GM13977 (cell line): ENCODE data around the gene MARCHF3.

Source experiments
- DNase-seq: peaks from one replicate; pipeline ENCODE4 v3.0.0; 2012; ENCODE audit warnings: low spot score
- in situ Hi-C: fragments of 300-500 bp; cut with MboI; formaldehyde crosslinking; loops from one replicate; pipeline ENCODE4 v1.12.0; 2022; ENCODE audit warnings: low sequenced_read_pairs, low pct_unique_long_range_greater_than_20kb, mixed read lengths, inconsistent platforms; ENCODE audit not compliant: unreplicated experiment
- TF ChIP-seq, protein P1 (sequence below): IDR thresholded peaks from 2 replicates; pipeline ENCODE4 v1.5.1; 2012; ENCODE audit warnings: mild to moderate bottlenecking, control low read depth; ENCODE audit not compliant: insufficient read depth; ENCODE audit errors: extremely low read depth, missing control alignments

Gene MARCHF3, protein sequence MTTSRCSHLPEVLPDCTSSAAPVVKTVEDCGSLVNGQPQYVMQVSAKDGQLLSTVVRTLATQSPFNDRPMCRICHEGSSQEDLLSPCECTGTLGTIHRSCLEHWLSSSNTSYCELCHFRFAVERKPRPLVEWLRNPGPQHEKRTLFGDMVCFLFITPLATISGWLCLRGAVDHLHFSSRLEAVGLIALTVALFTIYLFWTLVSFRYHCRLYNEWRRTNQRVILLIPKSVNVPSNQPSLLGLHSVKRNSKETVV

DNA sequence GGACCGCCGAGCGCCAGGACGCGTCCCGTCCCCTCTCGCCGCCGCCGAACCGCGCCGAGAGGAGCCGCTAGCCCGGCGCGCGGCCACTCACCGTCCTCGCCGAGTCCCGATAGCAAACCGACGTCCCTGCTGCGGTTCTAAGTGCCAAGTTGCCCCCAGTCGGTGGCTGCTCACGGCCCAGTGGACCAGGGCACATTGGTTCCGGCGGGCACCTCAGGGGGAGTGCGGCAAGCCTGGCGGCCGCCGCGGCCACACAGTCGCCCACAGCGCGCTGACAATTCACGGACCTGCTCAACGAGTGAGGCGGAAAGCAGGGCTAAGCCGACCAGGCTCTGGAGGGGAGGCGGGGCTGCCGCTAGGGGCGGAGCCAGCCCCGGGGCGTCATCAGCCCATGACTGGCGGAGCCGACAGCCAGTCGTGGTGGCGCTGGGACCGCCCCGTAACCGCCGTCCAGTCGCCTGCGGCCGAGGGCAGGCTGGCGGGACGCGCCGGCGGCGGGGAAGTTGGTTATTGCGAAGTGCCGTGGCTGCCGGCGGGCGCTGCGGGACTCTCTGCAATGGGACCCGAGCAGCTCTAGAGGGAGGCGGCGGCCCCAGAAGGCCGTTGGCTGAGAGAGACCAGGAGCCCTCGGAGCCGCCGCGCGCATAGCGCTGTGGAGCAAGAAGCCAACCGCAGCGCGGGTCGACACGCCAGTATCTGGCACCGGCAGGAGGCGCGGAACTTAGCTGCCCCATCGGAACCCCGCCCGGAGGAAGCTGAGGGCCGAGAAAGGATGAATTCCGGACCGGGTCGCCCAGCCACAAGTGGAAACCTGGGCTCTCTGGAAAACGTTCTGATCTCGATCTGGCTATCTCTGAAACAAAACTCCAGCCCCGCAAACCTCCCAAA lies at the start of gene MARCHF3:
Gene MARCHF3 (minus strand): TSS at position 300 of the 888 bp plus-strand sequence. CDS start 112,387 bp downstream, outside the sequence.
- in situ Hi-C loops: loop anchor here (25.0 kb wide), 1 partner anchor 368 kb away; no protein-coding TSS in a partner anchor
- DNase-seq: peak; percentile 98
- TF ChIP-seq, protein P1, sequence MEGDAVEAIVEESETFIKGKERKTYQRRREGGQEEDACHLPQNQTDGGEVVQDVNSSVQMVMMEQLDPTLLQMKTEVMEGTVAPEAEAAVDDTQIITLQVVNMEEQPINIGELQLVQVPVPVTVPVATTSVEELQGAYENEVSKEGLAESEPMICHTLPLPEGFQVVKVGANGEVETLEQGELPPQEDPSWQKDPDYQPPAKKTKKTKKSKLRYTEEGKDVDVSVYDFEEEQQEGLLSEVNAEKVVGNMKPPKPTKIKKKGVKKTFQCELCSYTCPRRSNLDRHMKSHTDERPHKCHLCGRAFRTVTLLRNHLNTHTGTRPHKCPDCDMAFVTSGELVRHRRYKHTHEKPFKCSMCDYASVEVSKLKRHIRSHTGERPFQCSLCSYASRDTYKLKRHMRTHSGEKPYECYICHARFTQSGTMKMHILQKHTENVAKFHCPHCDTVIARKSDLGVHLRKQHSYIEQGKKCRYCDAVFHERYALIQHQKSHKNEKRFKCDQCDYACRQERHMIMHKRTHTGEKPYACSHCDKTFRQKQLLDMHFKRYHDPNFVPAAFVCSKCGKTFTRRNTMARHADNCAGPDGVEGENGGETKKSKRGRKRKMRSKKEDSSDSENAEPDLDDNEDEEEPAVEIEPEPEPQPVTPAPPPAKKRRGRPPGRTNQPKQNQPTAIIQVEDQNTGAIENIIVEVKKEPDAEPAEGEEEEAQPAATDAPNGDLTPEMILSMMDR: no peak

DNA sequence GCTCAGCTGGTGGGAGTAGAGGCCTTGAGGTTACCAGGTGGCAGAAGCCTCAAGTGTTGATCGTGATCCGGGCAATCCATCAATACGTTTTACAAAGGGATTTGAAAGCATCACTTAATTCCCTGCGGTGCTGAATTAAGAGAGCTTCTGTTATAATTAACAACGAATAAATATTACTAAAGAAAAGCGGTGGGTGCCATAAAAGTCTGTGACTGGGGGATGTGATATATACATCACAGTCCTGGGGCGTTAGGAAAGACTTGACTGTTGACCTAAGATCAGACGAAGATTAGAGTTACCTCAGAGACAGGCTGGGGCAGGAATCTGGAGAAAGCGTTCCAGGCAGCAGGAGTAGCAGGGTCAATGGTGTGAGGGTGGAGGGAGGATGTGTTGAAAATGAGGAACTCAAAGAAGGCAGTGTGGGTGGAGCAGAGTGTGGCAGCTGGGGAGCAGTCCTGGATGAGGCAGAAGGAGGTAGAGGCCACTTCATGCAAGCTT lies 49.7 kb upstream of the MARCHF3 start:
- in situ Hi-C loops: no loop called here
- no peak for DNase-seq
- TF ChIP-seq, protein P1: no peak

DNA sequence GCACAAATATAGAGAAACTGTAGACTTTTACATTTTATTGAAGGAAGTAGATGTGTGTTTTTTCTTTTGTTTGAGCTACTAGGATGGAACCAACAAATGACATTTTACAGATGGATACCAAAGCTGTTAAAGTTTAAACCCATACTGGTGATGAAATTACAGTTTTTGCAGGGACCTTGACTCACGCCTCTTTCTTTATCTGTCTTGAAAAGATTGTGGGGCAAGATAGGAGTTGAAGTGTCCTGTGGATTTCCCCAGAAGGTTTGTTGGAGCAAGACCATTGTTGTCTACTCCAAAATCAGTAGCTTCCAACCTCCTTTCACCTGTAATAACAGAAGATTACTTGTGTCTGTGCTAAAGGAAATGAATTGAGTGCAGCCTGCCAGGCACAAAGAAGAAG lies 47.0 kb upstream of the MARCHF3 start:
- in situ Hi-C loops: no loop called here
- TF ChIP-seq, protein P1: no peak

DNA sequence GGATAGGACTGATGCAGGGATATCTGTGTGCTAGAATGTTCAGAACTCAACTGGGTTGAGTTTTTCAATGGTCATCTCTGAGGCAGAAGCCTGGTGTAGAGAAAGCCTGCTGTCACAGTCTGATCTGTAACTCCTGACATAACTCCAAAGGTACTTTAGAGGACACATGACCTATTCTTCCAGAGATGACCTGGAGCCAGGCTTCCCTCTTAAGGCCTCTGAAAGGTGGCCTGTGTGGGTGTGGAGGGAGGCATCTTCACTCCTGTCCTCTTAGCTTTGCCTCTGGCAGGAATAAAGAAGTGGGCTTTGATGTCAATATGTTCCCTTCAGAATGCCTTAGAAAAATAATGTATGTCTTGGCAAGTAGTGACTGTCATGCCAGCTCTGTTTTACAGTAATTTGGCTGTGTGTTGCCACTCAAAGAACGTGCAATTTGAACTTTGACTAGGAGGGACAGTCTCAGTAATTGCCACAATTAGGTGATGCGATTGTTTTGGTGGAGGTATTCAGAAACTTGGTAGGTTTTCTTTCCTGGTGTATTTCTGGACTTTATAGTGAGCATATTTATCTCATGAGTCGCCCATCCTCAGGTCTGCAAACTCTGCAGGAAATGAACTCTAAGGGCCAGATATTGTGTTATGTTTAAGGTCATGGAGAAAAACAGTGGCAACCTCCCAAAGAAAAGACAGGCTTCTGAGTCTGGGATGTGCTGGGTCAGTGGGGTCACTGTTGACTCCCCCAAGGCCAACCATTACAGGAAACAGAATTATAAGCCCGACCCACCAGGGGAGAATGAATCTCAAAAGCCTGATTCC lies 46.2 kb upstream of the MARCHF3 start:
- DNase-seq: no peak
- in situ Hi-C loops: no loop called here
- TF ChIP-seq, protein P1: no peak

More for the DNA sequence above, 47.0 kb upstream of the MARCHF3 start:
- DNase-seq: no peak

DNA sequence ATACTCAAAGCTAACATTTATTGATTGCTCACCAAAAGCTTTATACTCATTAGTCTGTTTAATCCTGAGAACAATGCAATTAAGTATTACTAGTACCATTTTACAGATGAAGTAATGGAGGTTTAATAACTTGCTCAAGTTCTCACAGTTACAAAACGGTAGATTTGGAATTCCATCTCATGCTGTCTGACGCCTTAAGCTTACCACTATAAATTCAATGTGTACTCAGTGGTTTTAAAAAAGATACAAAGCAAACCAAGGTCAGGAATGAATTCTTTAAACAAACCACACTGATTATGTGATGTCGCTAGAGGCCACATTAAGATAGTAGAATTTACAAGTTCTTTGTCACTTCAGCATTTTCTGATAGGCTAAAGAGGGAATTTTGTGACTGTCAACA lies 44.1 kb upstream of the MARCHF3 start:
- in situ Hi-C loops: no loop called here
- no peak for DNase-seq

More for the DNA sequence above, 44.1 kb upstream of the MARCHF3 start:
- TF ChIP-seq, protein P1: no peak
